ENCODE measurements around the gene MIS12. TPM values are rescaled to one million over a fixed set of nuclear protein-coding genes. Genes with fewer than 3 reads are reported as not detected.

Gene MIS12
- total RNA-seq, 1 donor from 2014 or later, result 53.7 TPM

- Histone ChIP-seq H3K36me3 (no peaks in the 10 kb centered on the region), H3F3A (ENCODE audit: low read depth) (peaks cover 20% of the 10 kb centered on the region), H3K4me3 (peak overlapping the region; percentile 88), H3K27ac (no peak overlapping the region), H2AFZ (replicated peaks) (peak overlapping the region; percentile 78), H3K9me3 (ENCODE audit: low read depth) (no peaks in the 10 kb centered on the region), H3K27me3 (peaks cover 54% of the 10 kb centered on the region), H3K4me2 (peak overlapping the region; percentile 99), H3K9ac (peak overlapping the region; percentile 36), H4K20me1 (ENCODE audit: low read depth) (no peaks in the 10 kb centered on the region), H3K79me2 (ENCODE audit: low read depth) (no peaks in the 10 kb centered on the region), H3K4me1 (peaks cover 11% of the 10 kb centered on the region)
- peaks cover 15% of the 10 kb centered on the region for H3K36me3 Mint-ChIP-seq
- H3K27me3 Mint-ChIP-seq (ENCODE audit: insufficient read depth, low read depth), result no peaks in the 10 kb centered on the region
- peak; percentile 100 for DNase-seq (ENCODE audit: low spot score)
- H3K9me3 Mint-ChIP-seq, result peaks cover 10% of the 10 kb centered on the region
- H3K4me1 Mint-ChIP-seq, result peaks cover 24% of the 10 kb centered on the region
- H3K4me3 Mint-ChIP-seq, result peak overlapping the region; percentile 99
- peak overlapping the region; percentile 24 for H3K27ac Mint-ChIP-seq
- no peak for TF ChIP-seq EZH2phosphoT487 (IDR thresholded peaks at IDR 0.05)
- peak; percentile 3 for TF ChIP-seq CTCF (IDR thresholded peaks at IDR 0.05)
These were observed 14.4 kb downstream of the MIS12 start for GRCh38 chr17:5500589-5501391.

- Mint-ChIP-seq H3K27ac (peak overlapping the region; percentile 59), H3K9me3 (peaks cover 10% of the 10 kb centered on the region)
These were observed 15.3 kb downstream of the MIS12 start for GRCh38 chr17:5501685-5502084.

DNA sequence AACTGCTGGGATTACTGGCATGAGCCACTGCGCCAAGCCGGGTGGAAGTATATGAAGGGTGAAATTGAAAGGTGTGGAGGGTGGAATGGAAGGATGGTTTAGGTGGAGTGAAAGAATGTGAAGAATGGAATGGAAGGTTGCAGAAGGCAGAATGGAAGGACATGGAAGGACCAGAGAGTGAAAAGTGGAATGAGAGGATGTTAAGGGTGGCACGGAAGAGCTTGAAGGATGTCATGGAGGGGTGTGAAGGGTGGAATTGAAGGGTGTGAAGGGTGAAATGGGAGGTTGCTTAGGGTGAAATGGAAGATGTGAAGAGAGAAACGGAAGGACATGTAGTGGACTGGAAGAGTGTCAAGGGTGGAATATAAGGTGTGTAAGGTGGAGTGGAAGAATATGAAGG is 16.2 kb downstream of the MIS12 start:
- H3K27ac Mint-ChIP-seq, result peak overlapping the region; percentile 5
- peaks cover 2% of the 10 kb centered on the region for H3K27me3 Mint-ChIP-seq (ENCODE audit: insufficient read depth, low read depth)
- Histone ChIP-seq H3K36me3 (no peaks in the 10 kb centered on the region), H3K27me3 (peaks cover 43% of the 10 kb centered on the region), H3K4me3 (no peak overlapping the region), H3K4me2 (no peak overlapping the region), H3F3A (ENCODE audit: low read depth) (peaks cover 20% of the 10 kb centered on the region), H2AFZ (replicated peaks) (no peak overlapping the region), H3K4me1 (peaks cover 11% of the 10 kb centered on the region), H3K79me2 (ENCODE audit: low read depth) (no peaks in the 10 kb centered on the region), H3K9me3 (ENCODE audit: low read depth) (no peaks in the 10 kb centered on the region), H4K20me1 (ENCODE audit: low read depth) (no peaks in the 10 kb centered on the region), H3K27ac (no peak overlapping the region), H3K9ac (no peak overlapping the region)
- peak overlapping the region; percentile 9 for H3K4me3 Mint-ChIP-seq
- H3K4me1 Mint-ChIP-seq, result peaks cover 30% of the 10 kb centered on the region
- H3K9me3 Mint-ChIP-seq, result peaks cover 10% of the 10 kb centered on the region
- TF ChIP-seq EZH2phosphoT487 (IDR thresholded peaks at IDR 0.05), result no peak
- TF ChIP-seq EZH2 (IDR thresholded peaks at IDR 0.05), result no peak
- no peak for TF ChIP-seq CTCF (IDR thresholded peaks at IDR 0.05)
- peaks cover 12% of the 10 kb centered on the region for H3K36me3 Mint-ChIP-seq
- no peak for DNase-seq (ENCODE audit: low spot score)

More at GRCh38 chr17:5501685-5502084, 15.3 kb downstream of the MIS12 start:
- H3K36me3 Mint-ChIP-seq, result peaks cover 15% of the 10 kb centered on the region
- H3F3A ChIP-seq (ENCODE audit: low read depth), result peaks cover 20% of the 10 kb centered on the region
- no peak for DNase-seq (ENCODE audit: low spot score)
- H3K4me3 Mint-ChIP-seq, result peak overlapping the region; percentile 78
- peaks cover 47% of the 10 kb centered on the region for H3K27me3 ChIP-seq
- no peaks in the 10 kb centered on the region for H3K36me3 ChIP-seq
- H3K9ac ChIP-seq, result no peak overlapping the region
- no peak overlapping the region for H3K27ac ChIP-seq
- no peaks in the 10 kb centered on the region for H3K9me3 ChIP-seq (ENCODE audit: low read depth)
- no peaks in the 10 kb centered on the region for H3K79me2 ChIP-seq (ENCODE audit: low read depth)
- TF ChIP-seq EZH2phosphoT487 (IDR thresholded peaks at IDR 0.05) (no peak), EZH2 (IDR thresholded peaks at IDR 0.05) (no peak), CTCF (IDR thresholded peaks at IDR 0.05) (no peak)
- H3K27me3 Mint-ChIP-seq (ENCODE audit: insufficient read depth, low read depth), result no peaks in the 10 kb centered on the region
- H3K4me3 ChIP-seq, result peak overlapping the region; percentile 88
- H3K4me1 ChIP-seq, result peaks cover 11% of the 10 kb centered on the region
- H4K20me1 ChIP-seq (ENCODE audit: low read depth), result no peaks in the 10 kb centered on the region
- peaks cover 27% of the 10 kb centered on the region for H3K4me1 Mint-ChIP-seq
- H3K4me2 ChIP-seq, result peak overlapping the region; percentile 99
- H2AFZ ChIP-seq (replicated peaks), result peak overlapping the region; percentile 14
